ENCODE measurements around the gene ANGPTL8.

Gene ANGPTL8

GRCh38 chr19:11257846-11258380 is 18.5 kb downstream of the ANGPTL8 start:
- Histone ChIP-seq H3K9ac (ENCODE audit: low read length) (no peak overlapping the region), H3K79me2 (ENCODE audit: low read length) (no peaks in the 10 kb centered on the region), H3K4me2 (ENCODE audit: low read length) (no peak overlapping the region), H3K36me3 (replicated peaks; ENCODE audit: low read depth, low read length) (no peaks in the 10 kb centered on the region), H4K20me1 (ENCODE audit: insufficient read depth, low read length) (no peaks in the 10 kb centered on the region), H3K9me3 (ENCODE audit: insufficient read depth, low read length) (no peaks in the 10 kb centered on the region), H2AFZ (ENCODE audit: low read depth, low read length) (no peak overlapping the region), H3K27me3 (ENCODE audit: low read depth, low read length) (peaks cover 3% of the 10 kb centered on the region; the same call in 1 of the 2 replicates), H3K4me1 (ENCODE audit: low read length) (peaks cover 5% of the 10 kb centered on the region; the same call in 1 of the 2 replicates), H3K27ac (ENCODE audit: low read length) (no peak overlapping the region), H3K4me3 (ENCODE audit: low read length) (no peak overlapping the region)
- TF ChIP-seq CTCF (IDR thresholded peaks at IDR 0.05; ENCODE audit: low read depth, low read length): no peak
- no peak for TF ChIP-seq EZH2phosphoT487 (IDR thresholded peaks at IDR 0.05; ENCODE audit: low read depth)

- TF ChIP-seq EZH2phosphoT487 (IDR thresholded peaks at IDR 0.05; ENCODE audit: low read depth): no peak
- no peak for TF ChIP-seq CTCF (IDR thresholded peaks at IDR 0.05; ENCODE audit: low read depth, low read length)
- Histone ChIP-seq H4K20me1 (ENCODE audit: insufficient read depth, low read length) (no peaks in the 10 kb centered on the region), H3K27ac (ENCODE audit: low read length) (no peak overlapping the region), H3K9ac (ENCODE audit: low read length) (no peak overlapping the region), H3K27me3 (ENCODE audit: low read depth, low read length) (peaks cover 6% of the 10 kb centered on the region; the same call in 1 of the 2 replicates), H3K79me2 (ENCODE audit: low read length) (no peaks in the 10 kb centered on the region), H3K9me3 (ENCODE audit: insufficient read depth, low read length) (no peaks in the 10 kb centered on the region), H3K4me3 (ENCODE audit: low read length) (no peak overlapping the region), H3K36me3 (replicated peaks; ENCODE audit: low read depth, low read length) (no peaks in the 10 kb centered on the region), H2AFZ (ENCODE audit: low read depth, low read length) (no peak overlapping the region), H3K4me2 (ENCODE audit: low read length) (peak overlapping the region; percentile 80; the same call in 1 of the 2 replicates), H3K4me1 (ENCODE audit: low read length) (peaks cover 8% of the 10 kb centered on the region; the same call in 1 of the 2 replicates)
Measured at GRCh38 chr19:11260996-11261395, 21.6 kb downstream of the ANGPTL8 start.

- Histone ChIP-seq H4K20me1 (ENCODE audit: insufficient read depth, low read length) (no peaks in the 10 kb centered on the region), H3K4me1 (ENCODE audit: low read length) (peaks cover 8% of the 10 kb centered on the region; the same call in 1 of the 2 replicates), H2AFZ (ENCODE audit: low read depth, low read length) (peak overlapping the region; percentile 86), H3K4me2 (ENCODE audit: low read length) (peak overlapping the region; percentile 80), H3K9ac (ENCODE audit: low read length) (peak overlapping the region; percentile 80), H3K27me3 (ENCODE audit: low read depth, low read length) (peaks cover 6% of the 10 kb centered on the region; the same call in 1 of the 2 replicates), H3K4me3 (ENCODE audit: low read length) (peak overlapping the region; percentile 94), H3K9me3 (ENCODE audit: insufficient read depth, low read length) (no peaks in the 10 kb centered on the region), H3K36me3 (replicated peaks; ENCODE audit: low read depth, low read length) (no peaks in the 10 kb centered on the region), H3K27ac (ENCODE audit: low read length) (no peak overlapping the region), H3K79me2 (ENCODE audit: low read length) (no peaks in the 10 kb centered on the region)
- TF ChIP-seq CTCF (IDR thresholded peaks at IDR 0.05; ENCODE audit: low read depth, low read length) (no peak), EZH2phosphoT487 (IDR thresholded peaks at IDR 0.05; ENCODE audit: low read depth) (no peak)
Measured at GRCh38 chr19:11261431-11261970, 22.1 kb downstream of the ANGPTL8 start.

- H3K79me2 ChIP-seq (ENCODE audit: low read length): no peaks in the 10 kb centered on the region
- H3K4me2 ChIP-seq (ENCODE audit: low read length): peak within 1 kb of the TSS; percentile 87
- no peaks in the 10 kb centered on the region for H3K36me3 ChIP-seq (replicated peaks; ENCODE audit: low read depth, low read length)
- no peaks in the 10 kb centered on the region for H3K9me3 ChIP-seq (ENCODE audit: insufficient read depth, low read length)
- H3K9ac ChIP-seq (ENCODE audit: low read length): peak within 1 kb of the TSS; percentile 80
- H4K20me1 ChIP-seq (ENCODE audit: insufficient read depth, low read length): no peaks in the 10 kb centered on the region
- peak within 1 kb of the TSS; percentile 94 for H3K4me3 ChIP-seq (ENCODE audit: low read length)
- H2AFZ ChIP-seq (ENCODE audit: low read depth, low read length): peak within 1 kb of the TSS; percentile 93
- TF ChIP-seq EZH2phosphoT487 (IDR thresholded peaks at IDR 0.05; ENCODE audit: low read depth) (no peak), CTCF (IDR thresholded peaks at IDR 0.05; ENCODE audit: low read depth, low read length) (peak; percentile 69)
- H3K4me1 ChIP-seq (ENCODE audit: low read length): peaks cover 8% of the 10 kb centered on the region; the same call in 1 of the 2 replicates
- H3K27ac ChIP-seq (ENCODE audit: low read length): no peak within 1 kb of the TSS
- peaks cover 7% of the 10 kb centered on the region; the same call in 1 of the 2 replicates for H3K27me3 ChIP-seq (ENCODE audit: low read depth, low read length)
Measured at GRCh38 chr19:11261971-11262839, 22.8 kb downstream of the ANGPTL8 start, which contains the start of gene DOCK6. Gene DOCK6, minus strand, starts transcription at chr19:11262524. Its CDS starts 84 bp downstream, at chr19:11262440.
